ENCODE data around the gene RAPGEF5. TPM values are rescaled to one million over a fixed set of nuclear protein-coding genes. Genes with fewer than 3 reads are reported as not detected.

Gene RAPGEF5
- total RNA-seq, 1 experiment from 2014 or later = 13.3 TPM

DNA sequence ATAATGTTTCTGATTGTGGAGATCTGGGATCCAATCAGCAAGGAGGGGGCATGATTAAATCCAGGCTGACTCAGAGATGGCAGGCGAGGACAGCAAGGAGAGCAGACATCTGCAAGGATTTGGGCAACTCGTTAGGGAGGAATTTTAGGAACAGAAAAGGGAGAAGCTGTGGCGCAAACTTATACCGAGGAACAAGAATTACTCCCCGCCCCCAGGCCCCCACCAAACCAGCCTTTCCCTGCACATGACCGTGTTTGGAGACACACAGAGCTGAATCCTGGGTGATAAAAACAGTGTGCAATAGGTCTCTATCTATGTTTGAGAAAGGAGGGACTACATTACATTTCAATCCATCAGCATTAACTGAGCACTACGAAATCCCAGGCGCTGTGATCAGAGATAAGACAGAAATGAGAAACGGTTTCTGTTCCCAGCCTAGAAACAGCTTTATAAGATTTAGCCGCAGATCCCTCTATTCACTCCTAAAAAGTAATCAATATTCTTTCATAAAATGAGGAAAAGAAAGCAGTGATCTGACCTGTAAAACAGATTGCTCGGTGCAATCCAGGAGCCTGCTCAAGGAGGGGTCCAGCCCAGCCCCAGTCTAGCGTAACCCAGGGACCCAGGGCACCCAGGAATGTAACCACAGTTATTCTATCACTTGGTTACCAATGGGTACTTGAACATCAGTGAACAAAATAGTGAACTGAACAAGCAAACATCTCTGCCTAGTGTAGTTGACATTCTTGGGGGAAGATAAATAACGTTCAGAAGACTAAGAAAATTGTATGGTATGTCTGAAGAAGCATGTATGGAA lies 37.2 kb upstream of the RAPGEF5 start:
- H3K27ac ChIP-seq (ENCODE audit: insufficient read length, low read depth, low read length) = no peak overlapping the region
- H2BK5ac ChIP-seq (ENCODE audit: insufficient read length, low read length) = no peak overlapping the region
- no peak overlapping the region for H2AK5ac ChIP-seq (ENCODE audit: insufficient read length, low read length)
- H4K20me1 ChIP-seq (ENCODE audit: control insufficient read depth, insufficient read depth, insufficient read length) = no peaks in the 10 kb centered on the region
- H3K18ac ChIP-seq (ENCODE audit: insufficient read length, low read depth, low read length) = no peak overlapping the region
- H2BK12ac ChIP-seq (ENCODE audit: insufficient read length, low read depth, low read length) = no peak overlapping the region
- Mint-ChIP-seq H3K9me3 (no peaks in the 10 kb centered on the region), H3K27ac (peak overlapping the region in 2 of 3 experiments; percentile 7 to 37; a peak in 1 of 7 replicates), H3K4me1 (peaks cover 18% of the 10 kb centered on the region in 2 experiments), H3K36me3 (ENCODE audit: insufficient read depth in 1 of 3, low read depth in 3 of 3) (no peaks in the 10 kb centered on the region), H3K27me3 (ENCODE audit: low read depth) (no peaks in the 10 kb centered on the region), H3K4me3 (no peak overlapping the region)
- no peak overlapping the region for H4K8ac ChIP-seq (replicated peaks; ENCODE audit: insufficient read length, low read depth, low read length)
- no peaks in the 10 kb centered on the region for H3K79me2 ChIP-seq (ENCODE audit: insufficient read depth, low read length)
- no peak overlapping the region for H3T11ph ChIP-seq (ENCODE audit: low read length)
- DNase-seq = no peak
- no peak overlapping the region for H3K9ac ChIP-seq (ENCODE audit: extremely low read depth, insufficient read length, low read length)
- H3K4ac ChIP-seq (ENCODE audit: low read depth, low read length) = no peak overlapping the region
- no peaks in the 10 kb centered on the region for H3K79me1 ChIP-seq (ENCODE audit: insufficient read depth, low read depth, low read length, poor library complexity, severe bottlenecking)
- no peak overlapping the region for H3K14ac ChIP-seq (ENCODE audit: insufficient read depth, low read length)
- no peak overlapping the region for H2AFZ ChIP-seq (ENCODE audit: low read length)
- no peak overlapping the region for H3K56ac ChIP-seq (ENCODE audit: insufficient read length, low read depth, low read length)
- H4K91ac ChIP-seq (ENCODE audit: insufficient read length, low read depth, low read length) = no peak overlapping the region
- H2BK20ac ChIP-seq (ENCODE audit: low read depth, low read length, poor library complexity, severe bottlenecking) = no peak overlapping the region
- WGBS (ENCODE audit: extremely low coverage, insufficient read length, low lambda C conversion rate) = no CpG with 5 or more reads among the region's 13 CpGs
- H3K4me2 ChIP-seq (ENCODE audit: insufficient read depth, insufficient read length, low read length) = no peak overlapping the region
- H3K9me3 ChIP-seq (ENCODE audit: control insufficient read depth, low read depth, low read length) = no peaks in the 10 kb centered on the region
- no peaks in the 10 kb centered on the region for H3K27me3 ChIP-seq (ENCODE audit: insufficient read depth, low read length)
- no peak overlapping the region for H2BK120ac ChIP-seq (ENCODE audit: low read depth, low read length, poor library complexity, severe bottlenecking)
- H2BK15ac ChIP-seq (ENCODE audit: low read depth, low read length) = no peak overlapping the region
- TF ChIP-seq, protein P1, sequence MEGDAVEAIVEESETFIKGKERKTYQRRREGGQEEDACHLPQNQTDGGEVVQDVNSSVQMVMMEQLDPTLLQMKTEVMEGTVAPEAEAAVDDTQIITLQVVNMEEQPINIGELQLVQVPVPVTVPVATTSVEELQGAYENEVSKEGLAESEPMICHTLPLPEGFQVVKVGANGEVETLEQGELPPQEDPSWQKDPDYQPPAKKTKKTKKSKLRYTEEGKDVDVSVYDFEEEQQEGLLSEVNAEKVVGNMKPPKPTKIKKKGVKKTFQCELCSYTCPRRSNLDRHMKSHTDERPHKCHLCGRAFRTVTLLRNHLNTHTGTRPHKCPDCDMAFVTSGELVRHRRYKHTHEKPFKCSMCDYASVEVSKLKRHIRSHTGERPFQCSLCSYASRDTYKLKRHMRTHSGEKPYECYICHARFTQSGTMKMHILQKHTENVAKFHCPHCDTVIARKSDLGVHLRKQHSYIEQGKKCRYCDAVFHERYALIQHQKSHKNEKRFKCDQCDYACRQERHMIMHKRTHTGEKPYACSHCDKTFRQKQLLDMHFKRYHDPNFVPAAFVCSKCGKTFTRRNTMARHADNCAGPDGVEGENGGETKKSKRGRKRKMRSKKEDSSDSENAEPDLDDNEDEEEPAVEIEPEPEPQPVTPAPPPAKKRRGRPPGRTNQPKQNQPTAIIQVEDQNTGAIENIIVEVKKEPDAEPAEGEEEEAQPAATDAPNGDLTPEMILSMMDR (conservative IDR thresholded peaks at IDR 0.05) = no peak
- no peaks in the 10 kb centered on the region for H3K23me2 ChIP-seq (ENCODE audit: insufficient read length, low read depth, low read length, poor library complexity, severe bottlenecking)
- H3K23ac ChIP-seq (ENCODE audit: insufficient read length, low read depth, low read length) = no peak overlapping the region
- no peaks in the 10 kb centered on the region for H3K4me1 ChIP-seq (ENCODE audit: insufficient read depth, low read length)
- H4K5ac ChIP-seq (ENCODE audit: insufficient read length, low read depth, low read length) = no peak overlapping the region

Measured in H9 (cell line).